Right lobe of liver (tissue), 4 donors: Measurements from ENCODE around the gene DCTN2.

Source experiments
- CTCF ChIP-seq, 4 donors: fragments of 200-600 bp in 3 of 4; fragments of 450-650 bp in 1 of 4; IDR thresholded peaks; one replicate each; pipeline versions ENCODE4 v1.5.1 to v1.8.0; 2016 to 2022; ENCODE audit warnings: antibody characterized with exemption in 4 of 4, mild to moderate bottlenecking in 2 of 4
- POLR2A ChIP-seq: fragments of 450-650 bp; IDR thresholded peaks from one replicate; pipeline ENCODE4 v1.6.1; 2017; ENCODE audit warnings: antibody characterized with exemption, mild to moderate bottlenecking
- donor health status: DM: no; HTN: no; CAD: no.
- donor health status: DM: no; HTN: no; CAD: no.
- donor health status: DM: no; HTN: yes; CAD: no.

- no peak for TF ChIP-seq POLR2A
- TF ChIP-seq CTCF (IDR thresholded peaks at IDR 0.05), result no peak
These were observed 32.0 kb upstream of the DCTN2 start for GRCh38 chr12:57579011-57579410.
